ENCODE measurements around the gene PAX2. TPM values are rescaled to one million over a fixed set of nuclear protein-coding genes. Genes with fewer than 3 reads are reported as not detected.

The PAX2 gene
- total and polyA plus RNA-seq, 2 of the 8 experiments (the other 6 are each of a cell fraction or from before 2014, with no cell fraction given) = 0.02 TPM; not detected in 1

- TF ChIP-seq RAD21 (IDR thresholded peaks at IDR 0.05 in 1 of 2, conservative IDR thresholded peaks at IDR 0.05 in 1 of 2; ENCODE audit: low read depth in 2 of 2, low read length in 2 of 2) (peak; percentile 84 to 85), BRCA1 (IDR thresholded peaks at IDR 0.05; ENCODE audit: low read depth, low read length) (no peak), POLR2AphosphoS5 (IDR thresholded peaks at IDR 0.05; ENCODE audit: low read depth, low read length) (no peak)
These were observed 126.8 kb downstream of the PAX2 start (continued) for GRCh38 chr10:100872034-100872791.

All from H1 (cell line).